ES-I3 (cell line): ENCODE results near the gene PLEKHG4.

Experiments
- H3K36me3 ChIP-seq: 2 replicates; pipeline ENCODE4 v1.6.1; 2013; ENCODE audit warnings: mild to moderate bottlenecking, low read length, control low read depth, moderate library complexity; ENCODE audit not compliant: insufficient read depth
- H3K4me1 ChIP-seq: 2 replicates; pipeline ENCODE4 v1.6.1; 2013; ENCODE audit warnings: mild to moderate bottlenecking, control low read depth, low read length; ENCODE audit not compliant: insufficient read depth
- H3K9ac ChIP-seq: 2 replicates; pipeline ENCODE4 v1.6.1; 2013; ENCODE audit warnings: low read depth, mild to moderate bottlenecking, low read length, moderate library complexity
- H3K9me3 ChIP-seq: 2 replicates; pipeline ENCODE4 v1.6.1; 2013; ENCODE audit warnings: mild to moderate bottlenecking, low read length, moderate library complexity; ENCODE audit not compliant: control insufficient read depth, insufficient read depth

Gene PLEKHG4

GRCh38 chr16:67268136-67268579 lies 11.2 kb upstream of the PLEKHG4 start:
- Histone ChIP-seq H3K9ac (no peak overlapping the region), H3K4me1 (peaks cover 5% of the 10 kb centered on the region; the same call in 1 of the 2 replicates), H3K36me3 (no peaks in the 10 kb centered on the region)

GRCh38 chr16:67269766-67270165 lies 9.6 kb upstream of the PLEKHG4 start:
- H3K9ac ChIP-seq: no peak overlapping the region
- peaks cover 5% of the 10 kb centered on the region; the same call in 1 of the 2 replicates for H3K4me1 ChIP-seq
- H3K36me3 ChIP-seq: no peaks in the 10 kb centered on the region
- no peaks in the 10 kb centered on the region for H3K9me3 ChIP-seq

More at GRCh38 chr16:67268136-67268579, 11.2 kb upstream of the PLEKHG4 start:
- H3K9me3 ChIP-seq: no peaks in the 10 kb centered on the region

GRCh38 chr16:67270931-67271338 lies 8.4 kb upstream of the PLEKHG4 start:
- no peaks in the 10 kb centered on the region for H3K36me3 ChIP-seq
- H3K9ac ChIP-seq: no peak overlapping the region
- H3K9me3 ChIP-seq: no peaks in the 10 kb centered on the region
- H3K4me1 ChIP-seq: peaks cover 5% of the 10 kb centered on the region; the same call in 1 of the 2 replicates

GRCh38 chr16:67271446-67271845 lies 7.9 kb upstream of the PLEKHG4 start:
- Histone ChIP-seq H3K9me3 (no peaks in the 10 kb centered on the region), H3K9ac (no peak overlapping the region), H3K36me3 (no peaks in the 10 kb centered on the region)

GRCh38 chr16:67275321-67275720 lies 4.0 kb upstream of the PLEKHG4 start:
- Histone ChIP-seq H3K36me3 (no peaks in the 10 kb centered on the region), H3K4me1 (no peaks in the 10 kb centered on the region; the same call in 1 of the 2 replicates), H3K9ac (no peak overlapping the region), H3K9me3 (no peaks in the 10 kb centered on the region)

More at GRCh38 chr16:67271446-67271845, 7.9 kb upstream of the PLEKHG4 start:
- peaks cover 5% of the 10 kb centered on the region; the same call in 1 of the 2 replicates for H3K4me1 ChIP-seq

- no peaks in the 10 kb centered on the region; the same call in 1 of the 2 replicates for H3K4me1 ChIP-seq
- H3K36me3 ChIP-seq: no peaks in the 10 kb centered on the region
- no peaks in the 10 kb centered on the region for H3K9me3 ChIP-seq
- no peak overlapping the region for H3K9ac ChIP-seq
Measured at GRCh38 chr16:67277294-67277998, 1.9 kb upstream of the PLEKHG4 start.

GRCh38 chr16:67277999-67278772 lies 1.1 kb upstream of the PLEKHG4 start:
- H3K9ac ChIP-seq: peak overlapping the region; percentile 57
- no peaks in the 10 kb centered on the region; the same call in 1 of the 2 replicates for H3K4me1 ChIP-seq
- H3K36me3 ChIP-seq: no peaks in the 10 kb centered on the region
- no peaks in the 10 kb centered on the region for H3K9me3 ChIP-seq

GRCh38 chr16:67278773-67279295 lies 498 bp upstream of the PLEKHG4 start:
- peak overlapping the region; percentile 57 for H3K9ac ChIP-seq
- H3K4me1 ChIP-seq: no peaks in the 10 kb centered on the region; the same call in 1 of the 2 replicates
- no peaks in the 10 kb centered on the region for H3K36me3 ChIP-seq
- no peaks in the 10 kb centered on the region for H3K9me3 ChIP-seq

- Histone ChIP-seq H3K9me3 (no peaks in the 10 kb centered on the region), H3K36me3 (no peaks in the 10 kb centered on the region), H3K9ac (peak overlapping the region; percentile 57; the same call in 1 of the 2 replicates), H3K4me1 (no peaks in the 10 kb centered on the region; the same call in 1 of the 2 replicates)
Measured at GRCh38 chr16:67280090-67281015, 1.0 kb downstream of the PLEKHG4 start.

- Histone ChIP-seq H3K9me3 (no peaks in the 10 kb centered on the region), H3K36me3 (no peaks in the 10 kb centered on the region), H3K9ac (no peak overlapping the region), H3K4me1 (no peaks in the 10 kb centered on the region; the same call in 1 of the 2 replicates)
Measured at GRCh38 chr16:67281536-67282446, 2.5 kb downstream of the PLEKHG4 start.

- H3K36me3 ChIP-seq: no peaks in the 10 kb centered on the region; the same call in 1 of the 2 replicates
- H3K9me3 ChIP-seq: no peaks in the 10 kb centered on the region
- no peak overlapping the region for H3K9ac ChIP-seq
- H3K4me1 ChIP-seq: no peaks in the 10 kb centered on the region; the same call in 1 of the 2 replicates
Measured at GRCh38 chr16:67282447-67282805, 3.1 kb downstream of the PLEKHG4 start.

- Histone ChIP-seq H3K9ac (no peak overlapping the region), H3K4me1 (no peaks in the 10 kb centered on the region; the same call in 1 of the 2 replicates), H3K36me3 (no peaks in the 10 kb centered on the region; the same call in 1 of the 2 replicates), H3K9me3 (no peaks in the 10 kb centered on the region)
Measured at GRCh38 chr16:67283039-67283825, 3.9 kb downstream of the PLEKHG4 start.
